NB4 (cell line): ENCODE measurements around the gene GDPD5.

ENCODE experiments used
- DNase-seq: peaks from one replicate; pipeline ENCODE4 v3.0.0; 2010; ENCODE audit warnings: low read depth
- H3K4me3 ChIP-seq: one replicate; pipeline ENCODE4 v1.5.1; 2011; ENCODE audit warnings: mild to moderate bottlenecking, low read depth, low read length, moderate library complexity
- CTCF ChIP-seq: IDR thresholded peaks from one replicate; pipeline ENCODE4 v1.5.1; 2012; ENCODE audit warnings: low read depth, low read length
- MAX ChIP-seq: IDR thresholded peaks from 2 replicates; pipeline ENCODE4 v1.6.1; 2011; ENCODE audit warnings: low read depth, low read length
- MYC ChIP-seq: IDR thresholded peaks from 2 replicates; pipeline ENCODE4 v1.6.1; 2011; ENCODE audit warnings: low read depth, low read length
- POLR2A ChIP-seq: IDR thresholded peaks from 2 replicates; pipeline ENCODE4 v1.6.1; 2011; ENCODE audit warnings: mild to moderate bottlenecking; ENCODE audit not compliant: insufficient read length; ENCODE audit errors: extremely low read depth

The GDPD5 gene

GRCh38 chr11:75531325-75531724 lies 5.6 kb upstream of the GDPD5 start:
- no peak for TF ChIP-seq MAX
- TF ChIP-seq MYC, result no peak
- TF ChIP-seq POLR2A, result no peak
- DNase-seq, result no peak
- no peak overlapping the region for H3K4me3 ChIP-seq

- H3K4me3 ChIP-seq, result no peak overlapping the region
- no peak for DNase-seq
- TF ChIP-seq POLR2A (no peak), MAX (no peak), MYC (no peak), CTCF (no peak)
Observed at GRCh38 chr11:75530577-75530976, 4.8 kb upstream of the GDPD5 start.

GRCh38 chr11:75527938-75528735 lies 2.4 kb upstream of the GDPD5 start:
- no peak overlapping the region for H3K4me3 ChIP-seq
- no peak for TF ChIP-seq CTCF
- no peak for TF ChIP-seq MYC
- no peak for TF ChIP-seq POLR2A
- TF ChIP-seq MAX, result no peak
- DNase-seq, result no peak

- no peak for TF ChIP-seq POLR2A
- TF ChIP-seq MAX, result no peak
- no peak for TF ChIP-seq MYC
- no peak for TF ChIP-seq CTCF
- DNase-seq, result no peak
- H3K4me3 ChIP-seq, result no peak overlapping the region
Observed at GRCh38 chr11:75527130-75527529, 1.4 kb upstream of the GDPD5 start.

GRCh38 chr11:75526192-75526541 lies 426 bp upstream of the GDPD5 start:
- H3K4me3 ChIP-seq, result peak overlapping the region; percentile 66
- TF ChIP-seq CTCF, result no peak
- TF ChIP-seq POLR2A, result no peak
- no peak for TF ChIP-seq MAX
- TF ChIP-seq MYC, result no peak

GRCh38 chr11:75524665-75525432 lies 892 bp downstream of the GDPD5 start:
- DNase-seq, result peak; percentile 47

More at GRCh38 chr11:75526192-75526541, 426 bp upstream of the GDPD5 start:
- no peak for DNase-seq

More at GRCh38 chr11:75524665-75525432, 892 bp downstream of the GDPD5 start:
- peak overlapping the region; percentile 52 for H3K4me3 ChIP-seq
- TF ChIP-seq MYC, result no peak
- TF ChIP-seq CTCF, result no peak
- TF ChIP-seq POLR2A, result no peak
- TF ChIP-seq MAX, result no peak
